Measurements from ENCODE around the gene SIRT2. TPM values are rescaled to one million over a fixed set of nuclear protein-coding genes. Genes with fewer than 3 reads are reported as not detected.

SIRT2 gene
- total RNA-seq, 4 donors from 2014 or later = 90.4 to 100 (median 96.2) TPM

- Histone ChIP-seq H3K27ac (peak within 1 kb of the TSS; percentile 86), H3K36me3 (peaks cover 19% of the 10 kb centered on the region), H3K4me1 (peaks cover 15% of the 10 kb centered on the region), H3K27me3 (no peaks in the 10 kb centered on the region), H3K4me3 (peak within 1 kb of the TSS; percentile 72), H3K9me3 (no peaks in the 10 kb centered on the region)
- DNase-seq (ENCODE audit: low spot score in 2 of 2) = peak; percentile 99
- TF ChIP-seq EP300 (IDR thresholded peaks at IDR 0.05) (no peak), POLR2AphosphoS5 (IDR thresholded peaks at IDR 0.05) (peak in 1 of 3 donors; percentile 27), POLR2A (IDR thresholded peaks at IDR 0.05) (peak in 1 of 2 donors; percentile 20)
- TF ChIP-seq, protein P1, sequence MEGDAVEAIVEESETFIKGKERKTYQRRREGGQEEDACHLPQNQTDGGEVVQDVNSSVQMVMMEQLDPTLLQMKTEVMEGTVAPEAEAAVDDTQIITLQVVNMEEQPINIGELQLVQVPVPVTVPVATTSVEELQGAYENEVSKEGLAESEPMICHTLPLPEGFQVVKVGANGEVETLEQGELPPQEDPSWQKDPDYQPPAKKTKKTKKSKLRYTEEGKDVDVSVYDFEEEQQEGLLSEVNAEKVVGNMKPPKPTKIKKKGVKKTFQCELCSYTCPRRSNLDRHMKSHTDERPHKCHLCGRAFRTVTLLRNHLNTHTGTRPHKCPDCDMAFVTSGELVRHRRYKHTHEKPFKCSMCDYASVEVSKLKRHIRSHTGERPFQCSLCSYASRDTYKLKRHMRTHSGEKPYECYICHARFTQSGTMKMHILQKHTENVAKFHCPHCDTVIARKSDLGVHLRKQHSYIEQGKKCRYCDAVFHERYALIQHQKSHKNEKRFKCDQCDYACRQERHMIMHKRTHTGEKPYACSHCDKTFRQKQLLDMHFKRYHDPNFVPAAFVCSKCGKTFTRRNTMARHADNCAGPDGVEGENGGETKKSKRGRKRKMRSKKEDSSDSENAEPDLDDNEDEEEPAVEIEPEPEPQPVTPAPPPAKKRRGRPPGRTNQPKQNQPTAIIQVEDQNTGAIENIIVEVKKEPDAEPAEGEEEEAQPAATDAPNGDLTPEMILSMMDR (IDR thresholded peaks at IDR 0.05) = no peak
- under 1% methylated on average over 19 of the region's 40 CpGs for WGBS
Measured at GRCh38 chr19:38930776-38931520, 31.5 kb upstream of the SIRT2 start, which contains the start of gene MRPS12. TSS of gene MRPS12 (plus strand) at chr19:38930944. CDS start at chr19:38931295, 351 bp downstream.

DNA sequence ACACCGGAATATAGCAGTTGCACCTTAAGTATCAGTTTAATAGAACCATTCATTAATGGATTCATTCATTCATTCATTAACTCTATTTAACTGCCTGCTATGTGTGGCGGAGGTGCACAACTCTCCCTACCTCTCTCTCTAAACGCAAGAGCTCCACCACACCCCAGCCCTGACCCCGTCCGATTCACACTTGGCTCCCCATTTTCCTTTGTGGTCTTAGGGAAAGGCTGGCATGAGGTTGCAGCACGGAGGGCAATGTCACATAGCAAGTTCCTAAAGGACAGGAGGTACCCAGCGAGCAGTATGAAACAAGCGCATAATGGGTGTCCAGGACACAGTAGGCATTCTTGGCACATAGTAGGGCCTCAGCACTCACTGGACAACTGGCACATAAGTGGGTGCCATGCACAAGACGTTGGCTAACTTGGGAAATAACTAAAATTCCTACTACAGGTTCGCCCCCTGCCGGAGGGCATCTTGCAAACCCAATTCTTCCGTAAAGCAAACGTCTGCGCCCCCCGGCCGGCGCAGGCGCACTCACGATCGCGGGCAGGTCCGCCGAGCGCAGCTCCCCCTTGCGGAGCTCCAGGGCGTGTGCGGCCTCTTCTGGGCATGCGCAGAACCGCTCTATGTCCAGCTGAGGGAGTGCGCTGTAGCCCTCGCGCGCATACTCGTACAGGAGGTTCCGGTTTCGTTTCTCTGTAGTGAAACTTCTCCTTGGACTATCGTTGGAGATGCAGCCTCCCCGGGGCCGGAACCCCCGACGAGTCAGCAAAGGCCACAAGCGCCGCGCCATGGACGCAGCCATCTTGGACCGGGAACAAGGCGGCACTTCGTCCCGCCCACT lies 30.7 kb upstream of the SIRT2 start, which contains the start of gene SARS2:
Gene SARS2 (minus strand): TSS at position 835 of the 847 bp plus-strand sequence. CDS start 27 bp downstream, at position 808.
- peaks cover 25% of the 10 kb centered on the region for H3K36me3 ChIP-seq
- peak within 1 kb of the TSS; percentile 86 for H3K27ac ChIP-seq
- H3K27me3 ChIP-seq = no peaks in the 10 kb centered on the region
- 10% methylated on average over 9 of the region's 49 CpGs for WGBS
- H3K9me3 ChIP-seq = no peaks in the 10 kb centered on the region
- TF ChIP-seq, protein P1 (IDR thresholded peaks at IDR 0.05) = peak; percentile 99 to 100
- TF ChIP-seq POLR2A (IDR thresholded peaks at IDR 0.05) = no peak
- no peak for TF ChIP-seq EP300 (IDR thresholded peaks at IDR 0.05)
- peak in 2 of 3 donors; percentile 8 to 46 for TF ChIP-seq POLR2AphosphoS5 (IDR thresholded peaks at IDR 0.05)
- peak within 1 kb of the TSS; percentile 72 for H3K4me3 ChIP-seq
- peaks cover 15% of the 10 kb centered on the region for H3K4me1 ChIP-seq
- peak; percentile 96 for DNase-seq (ENCODE audit: low spot score in 2 of 2)

GRCh38 chr19:38928391-38929001 lies 29.1 kb upstream of the SIRT2 start:
- TF ChIP-seq, protein P1 (IDR thresholded peaks at IDR 0.05) = no peak
- TF ChIP-seq POLR2A (IDR thresholded peaks at IDR 0.05) = no peak
- TF ChIP-seq POLR2AphosphoS5 (IDR thresholded peaks at IDR 0.05) = no peak
- TF ChIP-seq EP300 (IDR thresholded peaks at IDR 0.05) = no peak
- Histone ChIP-seq H3K27me3 (no peaks in the 10 kb centered on the region), H3K36me3 (peaks cover 37% of the 10 kb centered on the region), H3K27ac (no peak overlapping the region), H3K4me3 (no peak overlapping the region), H3K4me1 (peaks cover 15% of the 10 kb centered on the region), H3K9me3 (no peaks in the 10 kb centered on the region)
- WGBS = 68% methylated on average over 4 of the region's 4 CpGs
- no peak for DNase-seq (ENCODE audit: low spot score in 2 of 2)

- WGBS = 97% methylated on average over 7 of the region's 7 CpGs
- no peak for DNase-seq (ENCODE audit: low spot score in 2 of 2)
- Histone ChIP-seq H3K9me3 (no peaks in the 10 kb centered on the region), H3K4me1 (no peaks in the 10 kb centered on the region), H3K27ac (no peak overlapping the region), H3K27me3 (no peaks in the 10 kb centered on the region), H3K4me3 (no peak overlapping the region), H3K36me3 (peaks cover 32% of the 10 kb centered on the region)
- no peak for TF ChIP-seq POLR2A (IDR thresholded peaks at IDR 0.05)
- TF ChIP-seq EP300 (IDR thresholded peaks at IDR 0.05) = no peak
- TF ChIP-seq, protein P1 (IDR thresholded peaks at IDR 0.05) = no peak
- no peak for TF ChIP-seq POLR2AphosphoS5 (IDR thresholded peaks at IDR 0.05)
Measured at GRCh38 chr19:38924388-38924787, 25.0 kb upstream of the SIRT2 start.
